Neuronal stem cell (in vitro differentiated cells): Measurements from ENCODE around the gene DGKB.
A peak's percentile ranks its signal among the peaks of the same experiment; 100 is the strongest.

Experiments
- DNase-seq: peaks from one replicate; pipeline ENCODE4 v3.0.0-alpha.2; 2013; ENCODE audit warnings: low spot score
- H2AFZ ChIP-seq: one replicate; pipeline ENCODE4 v1.6.1; 2013; ENCODE audit warnings: mild to moderate bottlenecking, low read length, inconsistent platforms
- H2AK5ac ChIP-seq: 2 replicates; pipeline ENCODE4 v1.6.1; 2013; ENCODE audit warnings: low read depth, mild to moderate bottlenecking, inconsistent platforms, low read length, moderate library complexity, mixed read lengths
- H2BK120ac ChIP-seq: 2 replicates; pipeline ENCODE4 v1.6.1; 2013; ENCODE audit warnings: low read depth, mild to moderate bottlenecking, inconsistent platforms, low read length, moderate library complexity, mixed read lengths
- H2BK12ac ChIP-seq: one replicate; pipeline ENCODE4 v1.6.1; 2013; ENCODE audit warnings: low read length, inconsistent platforms
- H2BK15ac ChIP-seq: 2 replicates; pipeline ENCODE4 v1.6.1; 2013; ENCODE audit warnings: mild to moderate bottlenecking, low read length, inconsistent platforms, mixed read lengths
- H2BK5ac ChIP-seq: one replicate; pipeline ENCODE4 v1.6.1; 2013; ENCODE audit warnings: inconsistent platforms, mild to moderate bottlenecking, low read length, moderate library complexity
- H3K14ac ChIP-seq: one replicate; pipeline ENCODE4 v1.6.1; 2013; ENCODE audit warnings: low read length, inconsistent platforms
- H3K18ac ChIP-seq: 2 replicates; pipeline ENCODE4 v1.6.1; 2013; ENCODE audit warnings: low read length, inconsistent platforms
- H3K23ac ChIP-seq: 2 replicates; pipeline ENCODE4 v1.6.1; 2013; ENCODE audit warnings: low read depth, mild to moderate bottlenecking, mixed read lengths, low read length, inconsistent platforms; ENCODE audit not compliant: poor library complexity
- H3K27ac ChIP-seq: replicated peaks from 3 replicates; pipeline ENCODE4 v1.5.1; 2013; ENCODE audit warnings: low read length, inconsistent platforms
- H3K27me3 ChIP-seq, 3 experiments: 2 replicates each; pipeline ENCODE4 v1.6.1; 2013; ENCODE audit warnings: low read length in 3 of 3, mild to moderate bottlenecking in 2 of 3, inconsistent platforms in 1 of 3, low read depth in 1 of 3, mixed read lengths in 1 of 3, moderate library complexity in 1 of 3; ENCODE audit not compliant: control insufficient read depth in 3 of 3, insufficient read depth in 3 of 3
- H3K36me3 ChIP-seq, 2 donors: replicated peaks in 1 of 2; 2 replicates each; pipeline ENCODE4 v1.6.1; 2013; ENCODE audit warnings: low read length in 2 of 2; ENCODE audit not compliant: control insufficient read depth in 2 of 2, insufficient read depth in 2 of 2
- H3K4ac ChIP-seq: 2 replicates; pipeline ENCODE4 v1.6.1; 2013; ENCODE audit warnings: inconsistent platforms, mild to moderate bottlenecking, low read length, moderate library complexity
- H3K4me1 ChIP-seq, 2 donors: 1 replicate in 1 of 2; 2 replicates in 1 of 2; pipeline ENCODE4 v1.6.1; 2013; ENCODE audit warnings: low read length in 2 of 2, low read depth in 1 of 2; ENCODE audit not compliant: control insufficient read depth in 2 of 2, insufficient read depth in 1 of 2
- H3K4me2 ChIP-seq: one replicate; pipeline ENCODE4 v1.6.1; 2013; ENCODE audit warnings: mild to moderate bottlenecking, low read length, inconsistent platforms; ENCODE audit not compliant: insufficient read depth, poor library complexity, severe bottlenecking
- H3K4me3 ChIP-seq, 2 donors: 2 replicates each; pipeline ENCODE4 v1.5.1; 2013; ENCODE audit warnings: low read length in 2 of 2, mild to moderate bottlenecking in 2 of 2, inconsistent platforms in 1 of 2, moderate library complexity in 1 of 2
- H3K79me1 ChIP-seq: one replicate; pipeline ENCODE4 v1.6.1; 2013; ENCODE audit warnings: low read depth, mild to moderate bottlenecking, inconsistent platforms, low read length, moderate library complexity
- H3K9ac ChIP-seq: one replicate; pipeline ENCODE4 v1.6.1; 2013; ENCODE audit warnings: mild to moderate bottlenecking, low read depth, low read length, inconsistent platforms; ENCODE audit not compliant: poor library complexity
- H3K9me3 ChIP-seq, 2 donors: replicated peaks in 1 of 2; 2 replicates each; pipeline versions ENCODE3 to v1.6.1; 2013; ENCODE audit warnings: low read length in 2 of 2, mild to moderate bottlenecking in 2 of 2, inconsistent platforms in 1 of 2, low read depth in 1 of 2, mixed read lengths in 1 of 2, moderate library complexity in 1 of 2; ENCODE audit not compliant: control insufficient read depth in 2 of 2, insufficient read depth in 1 of 2
- H4K8ac ChIP-seq: one replicate; pipeline ENCODE4 v1.6.1; 2013; ENCODE audit warnings: low read depth, mild to moderate bottlenecking, inconsistent platforms, low read length, moderate library complexity
- H4K91ac ChIP-seq: one replicate; pipeline ENCODE4 v1.6.1; 2013; ENCODE audit warnings: low read length, low read depth, mild to moderate bottlenecking, inconsistent platforms; ENCODE audit not compliant: poor library complexity
- WGBS, 2 donors: extraction: QIAGEN DNeasy Blood & Tissue Kit; methylation state at CpG; one replicate each; pipeline ENCODE4 v1.1.7; 2013; ENCODE audit warnings: missing lambda C conversion rate in 2 of 2, mixed read lengths in 1 of 2; ENCODE audit not compliant: insufficient read length in 2 of 2, insufficient replicate concordance in 1 of 2; ENCODE audit errors: extremely low coverage in 2 of 2; 5-methylcytosine and 5-hydroxymethylcytosine counted together

The DGKB gene

GRCh38 chr7:14199336-14199735 is 703.2 kb downstream of the DGKB start:
- Histone ChIP-seq H2BK120ac (no peak overlapping the region), H3K79me1 (no peaks in the 10 kb centered on the region), H3K4ac (no peak overlapping the region), H3K9me3 (peaks cover 0 to 4% of the 10 kb centered on the region in 2 donors), H3K18ac (no peak overlapping the region), H4K91ac (no peak overlapping the region), H4K8ac (no peak overlapping the region), H3K36me3 (no peaks in the 10 kb centered on the region), H3K4me3 (no peak overlapping the region), H3K27ac (no peak overlapping the region), H3K27me3 (no peaks in the 10 kb centered on the region), H3K9ac (no peak overlapping the region), H3K4me2 (no peak overlapping the region), H3K4me1 (peaks cover 0 to 3% of the 10 kb centered on the region in 2 donors), H2AFZ (no peak overlapping the region), H2BK12ac (no peak overlapping the region), H2AK5ac (no peak overlapping the region), H3K14ac (no peak overlapping the region), H2BK5ac (no peak overlapping the region), H3K23ac (no peak overlapping the region), H2BK15ac (no peak overlapping the region)
- no CpG with 5 or more reads among the region's 2 CpGs for WGBS, 2 donors
- no peak for DNase-seq

GRCh38 chr7:14197280-14197679 is 705.3 kb downstream of the DGKB start:
- DNase-seq = no peak
- H3K4ac ChIP-seq = no peak overlapping the region
- no peak overlapping the region for H3K18ac ChIP-seq
- no peak overlapping the region for H2BK5ac ChIP-seq
- no peak overlapping the region for H2BK15ac ChIP-seq
- no peaks in the 10 kb centered on the region for H3K36me3 ChIP-seq
- H4K8ac ChIP-seq = no peak overlapping the region
- no peak overlapping the region for H2AK5ac ChIP-seq
- no peaks in the 10 kb centered on the region for H3K27me3 ChIP-seq
- no peak overlapping the region for H2BK12ac ChIP-seq
- no peak overlapping the region for H3K27ac ChIP-seq
- peaks cover 0 to 3% of the 10 kb centered on the region in 2 donors for H3K4me1 ChIP-seq
- H3K4me3 ChIP-seq = no peak overlapping the region
- H3K9me3 ChIP-seq = peaks cover 0 to 4% of the 10 kb centered on the region in 2 donors
- no CpG with 5 or more reads among the region's 3 CpGs for WGBS, 2 donors
- H3K79me1 ChIP-seq = no peaks in the 10 kb centered on the region
- no peak overlapping the region for H3K23ac ChIP-seq
- no peak overlapping the region for H3K9ac ChIP-seq
- H3K14ac ChIP-seq = no peak overlapping the region
- H3K4me2 ChIP-seq = no peak overlapping the region
- no peak overlapping the region for H4K91ac ChIP-seq
- peak overlapping the region; percentile 18 for H2AFZ ChIP-seq
- H2BK120ac ChIP-seq = no peak overlapping the region

GRCh38 chr7:14196555-14196954 is 706.0 kb downstream of the DGKB start:
- H4K91ac ChIP-seq = no peak overlapping the region
- H3K23ac ChIP-seq = no peak overlapping the region
- H2BK12ac ChIP-seq = no peak overlapping the region
- H2AFZ ChIP-seq = peak overlapping the region; percentile 18
- no peak overlapping the region for H3K4ac ChIP-seq
- no peak overlapping the region for H4K8ac ChIP-seq
- H3K9ac ChIP-seq = no peak overlapping the region
- no peaks in the 10 kb centered on the region for H3K27me3 ChIP-seq
- no peaks in the 10 kb centered on the region for H3K36me3 ChIP-seq
- H2BK120ac ChIP-seq = no peak overlapping the region
- H3K18ac ChIP-seq = no peak overlapping the region
- no peak overlapping the region for H3K27ac ChIP-seq
- no peak overlapping the region for H2AK5ac ChIP-seq
- H2BK5ac ChIP-seq = no peak overlapping the region
- H2BK15ac ChIP-seq = no peak overlapping the region
- no peak for DNase-seq
- no CpG with 5 or more reads among the region's 2 CpGs for WGBS, 2 donors
- peaks cover 0 to 3% of the 10 kb centered on the region in 2 donors for H3K4me1 ChIP-seq
- no peaks in the 10 kb centered on the region for H3K79me1 ChIP-seq
- peaks cover 0 to 4% of the 10 kb centered on the region in 2 donors for H3K9me3 ChIP-seq
- no peak overlapping the region for H3K4me2 ChIP-seq
- no peak overlapping the region for H3K14ac ChIP-seq
- H3K4me3 ChIP-seq = no peak overlapping the region

GRCh38 chr7:14195871-14196270 is 706.7 kb downstream of the DGKB start:
- no peak overlapping the region for H3K27ac ChIP-seq
- H3K18ac ChIP-seq = no peak overlapping the region
- H3K79me1 ChIP-seq = no peaks in the 10 kb centered on the region
- H3K4me1 ChIP-seq = peaks cover 0 to 3% of the 10 kb centered on the region in 2 donors
- no peak overlapping the region for H3K4me2 ChIP-seq
- H3K4me3 ChIP-seq = no peak overlapping the region
- no peak overlapping the region for H4K8ac ChIP-seq
- no peak overlapping the region for H3K9ac ChIP-seq
- no peak for DNase-seq
- no peaks in the 10 kb centered on the region for H3K27me3 ChIP-seq
- H3K36me3 ChIP-seq = no peaks in the 10 kb centered on the region
- H2BK15ac ChIP-seq = no peak overlapping the region
- no peak overlapping the region for H3K14ac ChIP-seq
- no peak overlapping the region for H2BK5ac ChIP-seq
- H2BK12ac ChIP-seq = no peak overlapping the region
- WGBS, 2 donors = no CpG with 5 or more reads among the region's 4 CpGs
- no peak overlapping the region for H3K23ac ChIP-seq
- H4K91ac ChIP-seq = no peak overlapping the region
- H2AFZ ChIP-seq = no peak overlapping the region
- H2AK5ac ChIP-seq = no peak overlapping the region
- H2BK120ac ChIP-seq = no peak overlapping the region
- no peak overlapping the region for H3K4ac ChIP-seq
- H3K9me3 ChIP-seq = peaks cover 0 to 4% of the 10 kb centered on the region in 2 donors
